HCT116 (cell line): ENCODE measurements around the gene GPR142. TPM values are rescaled to one million over a fixed set of nuclear protein-coding genes. Genes with fewer than 3 reads are reported as not detected.

Experiments
- ATAC-seq: fragments of 200-7000 bp; cut with Tn5 transposase; 2 replicates; pipeline ENCODE4 v1.9.1; 2020; ENCODE audit warnings: mild to moderate bottlenecking, moderate library complexity
- BruUV-seq: library from RNA; stranded (reverse); fragments of 400-500 nt; replicated peaks from 2 replicates; lab custom pipeline; 2021; lab: Mats Ljungman, UMichigan
- CTCF ChIA-PET: fragments of 300-600 bp; sonication (Branson Sonifier 250); formaldehyde crosslinking; loops from one replicate; lab custom pipeline; 2021; ENCODE audit warnings: antibody characterized with exemption; lab: Charles Lee
- POLR2A ChIA-PET: fragments of 300-600, 350-600 bp; sonication (Branson Sonifier 250); formaldehyde crosslinking; loops from one replicate; lab custom pipeline; 2021; ENCODE audit warnings: antibody characterized with exemption; lab: Charles Lee
- RAD21 ChIA-PET, 2 experiments: fragments of 300-600 bp; sonication (Branson Sonifier 250); formaldehyde crosslinking; loops; one replicate each; lab custom pipeline; 2023; ENCODE audit warnings: low total read pairs in 2 of 2; ENCODE audit not compliant: uncharacterized antibody in 2 of 2, unreplicated experiment in 2 of 2, low non-redundant PET in 1 of 2; lab: Charles Lee
- DNase-seq: peaks from one replicate; pipeline ENCODE4 v3.0.0-alpha.2; 2010; ENCODE audit warnings: low read depth, low spot score
- H2AFZ ChIP-seq: fragments of 200-600 bp; shearing (Covaris generic), sonication (generic); 2 replicates; pipeline ENCODE4 v1.6.1; 2017; ENCODE audit warnings: low read depth, mixed run types, mixed read lengths, antibody characterized with exemption, low read length; ENCODE audit not compliant: poor library complexity, severe bottlenecking
- H3K27ac ChIP-seq: 2 replicates; pipeline ENCODE4 v1.5.1; 2012; ENCODE audit warnings: low read depth, low read length
- H3K27me3 ChIP-seq: fragments of 200-600 bp; sonication (generic); 2 replicates; pipeline ENCODE4 v1.6.1; 2016; ENCODE audit warnings: mixed run types, low read length, mixed read lengths; ENCODE audit not compliant: insufficient read depth
- H3K36me3 ChIP-seq, 2 experiments: fragments of 200-500 bp in 1 of 2; fragments of 200-600 bp in 1 of 2; sonication (Bioruptor generic) in 1 of 2; sonication (generic) in 1 of 2; 2 replicates each; pipeline versions ENCODE4 v1.5.1 to v1.6.1; 2014 to 2016; ENCODE audit warnings: low read length in 2 of 2, inconsistent platforms in 1 of 2, mixed read lengths in 1 of 2, mixed run types in 1 of 2; ENCODE audit not compliant: insufficient read depth in 2 of 2, control insufficient read depth in 1 of 2
- H3K4me1 ChIP-seq, 2 experiments: fragments of 200-600 bp in 1 of 2; sonication (generic) in 1 of 2; 2 replicates each; pipeline versions ENCODE4 v1.5.1 to v1.6.1; 2012 to 2017; ENCODE audit warnings: low read length in 2 of 2, inconsistent platforms in 1 of 2, mild to moderate bottlenecking in 1 of 2, mixed read lengths in 1 of 2, mixed run types in 1 of 2, moderate library complexity in 1 of 2; ENCODE audit not compliant: insufficient read depth in 2 of 2, control insufficient read depth in 1 of 2
- H3K4me2 ChIP-seq: fragments of 200-600 bp; sonication (generic); 2 replicates; pipeline ENCODE4 v1.6.1; 2017; ENCODE audit warnings: mixed run types, low read length, mixed read lengths
- H3K4me3 ChIP-seq, 2 experiments: fragments of 200-600 bp in 1 of 2; sonication (generic) in 1 of 2; replicated peaks in 1 of 2; 2 replicates each; pipeline ENCODE4 v1.5.1; 2011 to 2016; ENCODE audit warnings: low read length in 2 of 2, control low read depth in 1 of 2, low read depth in 1 of 2, mild to moderate bottlenecking in 1 of 2, mixed read lengths in 1 of 2, mixed run types in 1 of 2
- H3K79me2 ChIP-seq: fragments of 200-600 bp; sonication (generic); 2 replicates; pipeline ENCODE4 v1.6.1; 2017; ENCODE audit warnings: mild to moderate bottlenecking, mixed run types, low read length, moderate library complexity, mixed read lengths; ENCODE audit not compliant: insufficient read depth
- H3K9ac ChIP-seq: fragments of 200-600 bp; sonication (generic); 2 replicates; pipeline ENCODE4 v1.6.1; 2016; ENCODE audit warnings: low read length, mixed read lengths
- H3K9me2 ChIP-seq: fragments of 200-600 bp; sonication (generic), shearing (Covaris generic); 2 replicates; pipeline ENCODE4 v1.6.1; 2017; ENCODE audit warnings: mixed run types, mild to moderate bottlenecking, moderate library complexity; ENCODE audit not compliant: insufficient read depth
- H3K9me3 ChIP-seq, 2 experiments: fragments of 200-500 bp in 1 of 2; fragments of 200-600 bp in 1 of 2; sonication (Bioruptor generic) in 1 of 2; sonication (generic) in 1 of 2; 2 replicates each; pipeline ENCODE4 v1.6.1; 2014 to 2017; ENCODE audit warnings: low read length in 2 of 2, mixed read lengths in 2 of 2, inconsistent platforms in 1 of 2, low read depth in 1 of 2, mild to moderate bottlenecking in 1 of 2, mixed run types in 1 of 2, moderate library complexity in 1 of 2; ENCODE audit not compliant: control insufficient read depth in 1 of 2, insufficient read depth in 1 of 2
- H4K20me1 ChIP-seq: fragments of 200-600 bp; sonication (generic), shearing (Covaris generic); 2 replicates; pipeline ENCODE4 v1.6.1; 2017; ENCODE audit warnings: mixed run types, mild to moderate bottlenecking, moderate library complexity; ENCODE audit not compliant: insufficient read depth
- CEBPB ChIP-seq: IDR thresholded peaks from 2 replicates; pipeline ENCODE4 v1.6.1; 2012; ENCODE audit warnings: low read depth
- MAX ChIP-seq: IDR thresholded peaks from 2 replicates; pipeline ENCODE4 v1.6.1; 2012
- SIN3A ChIP-seq: IDR thresholded peaks from 2 replicates; pipeline ENCODE4 v1.6.1; 2012; ENCODE audit warnings: low read depth
- SRF ChIP-seq: IDR thresholded peaks from 2 replicates; pipeline ENCODE4 v1.6.1; 2012; ENCODE audit warnings: low read depth
- YY1 ChIP-seq: IDR thresholded peaks from 2 replicates; pipeline ENCODE4 v1.6.1; 2011; ENCODE audit warnings: low read length, low read depth, moderate library complexity, mild to moderate bottlenecking; ENCODE audit not compliant: insufficient replicate concordance; ENCODE audit errors: extremely low read depth
- ZFX ChIP-seq: fragments of 450-650 bp; IDR thresholded peaks from 2 replicates; pipeline ENCODE4 v1.6.1; 2017
- intact Hi-C: fragments of 100-400 bp; cut with micrococcal nuclease; formaldehyde crosslinking; loops from 2 replicates; pipeline ENCODE4 v1.10.0; 2022
- total RNA-seq: library from RNA; stranded (reverse); gene quantifications from one replicate; pipeline ENCODE4 v1.2.1, GENCODE V29; 2021; ENCODE audit not compliant: unreplicated experiment

The GPR142 gene
- total RNA-seq, 1 experiment from 2014 or later = not detected

- H3K4me1 ChIP-seq = no peaks in the 10 kb centered on the region
- H3K36me3 ChIP-seq = no peaks in the 10 kb centered on the region
- H3K79me2 ChIP-seq = no peaks in the 10 kb centered on the region
- no peak for TF ChIP-seq SIN3A
- no peak for TF ChIP-seq MAX
- intact Hi-C loops = no loop called here
- no peak overlapping the region for H3K9ac ChIP-seq
- no peaks in the 10 kb centered on the region for H3K9me2 ChIP-seq
- ATAC-seq (no peak), DNase-seq (no peak)
- POLR2A ChIA-PET = no interaction called here
- no peak overlapping the region for H3K27ac ChIP-seq
- H3K4me2 ChIP-seq = peak overlapping the region; percentile 18; the same call in 1 of the 2 replicates
- no peaks in the 10 kb centered on the region for H3K9me3 ChIP-seq
- no peak overlapping the region for H2AFZ ChIP-seq
- H4K20me1 ChIP-seq = no peaks in the 10 kb centered on the region
- H3K27me3 ChIP-seq = 0 out of 2 replicates have a peak, but pooled peaks cover 5% of the 10 kb centered on the region
- BruUV-seq = no TSS peak
- RAD21 ChIA-PET = no interaction called here
- CTCF ChIA-PET = no interaction called here
- no peak overlapping the region for H3K4me3 ChIP-seq
These were observed 40.8 kb upstream of the GPR142 start for GRCh38 chr17:74326506-74326905.

DNA sequence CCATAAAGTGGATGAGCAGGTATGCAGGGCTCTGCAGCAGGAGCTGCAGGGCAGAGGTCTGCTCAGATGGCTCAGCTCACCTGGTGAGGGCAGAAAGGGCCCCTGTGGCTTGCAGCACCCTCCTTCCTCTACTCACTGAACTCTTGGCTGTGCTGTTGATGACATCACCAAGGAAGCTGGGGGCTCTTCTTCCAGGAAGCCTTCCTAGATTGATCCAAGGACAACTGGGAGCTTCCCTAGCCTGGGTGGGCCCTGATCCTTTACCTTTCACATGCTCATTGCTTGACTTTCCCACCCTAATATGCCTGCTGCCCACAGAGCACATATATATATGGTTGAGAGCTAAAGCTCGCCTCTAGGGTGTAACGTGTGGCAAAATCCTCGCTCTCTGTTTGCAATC, 38.8 kb upstream of the GPR142 start:
- no TSS peak for BruUV-seq
- Histone ChIP-seq H3K4me1 (no peaks in the 10 kb centered on the region), H3K4me3 (no peak overlapping the region), H3K27me3 (no peaks in the 10 kb centered on the region), H3K79me2 (no peaks in the 10 kb centered on the region), H3K27ac (no peak overlapping the region), H4K20me1 (no peaks in the 10 kb centered on the region), H3K4me2 (no peak overlapping the region), H3K9me2 (no peaks in the 10 kb centered on the region), H2AFZ (no peak overlapping the region), H3K9me3 (no peaks in the 10 kb centered on the region), H3K9ac (no peak overlapping the region), H3K36me3 (no peaks in the 10 kb centered on the region)
- ChIA-PET POLR2A (no interaction called here), CTCF (no interaction called here), RAD21 (no interaction called here)
- no peak for TF ChIP-seq ZFX
- intact Hi-C loops = no loop called here
- ATAC-seq (no peak), DNase-seq (no peak)

- Histone ChIP-seq H3K9me2 (no peaks in the 10 kb centered on the region), H3K27ac (no peak overlapping the region), H3K4me3 (no peak overlapping the region), H3K9me3 (no peaks in the 10 kb centered on the region), H3K4me1 (no peaks in the 10 kb centered on the region), H3K79me2 (no peaks in the 10 kb centered on the region), H3K36me3 (no peaks in the 10 kb centered on the region), H4K20me1 (no peaks in the 10 kb centered on the region), H3K27me3 (no peaks in the 10 kb centered on the region), H2AFZ (no peak overlapping the region), H3K9ac (no peak overlapping the region), H3K4me2 (no peak overlapping the region)
- no peak for DNase-seq
- CTCF ChIA-PET = no interaction called here
- TF ChIP-seq ZFX (no peak), SRF (no peak), YY1 (no peak), CEBPB (no peak)
- BruUV-seq = no TSS peak
- intact Hi-C loops = no loop called here
- ATAC-seq = no peak
- RAD21 ChIA-PET = no interaction called here
- POLR2A ChIA-PET = no interaction called here
These were observed 37.9 kb upstream of the GPR142 start for GRCh38 chr17:74329378-74329777.
